GM10266 (cell line): ENCODE results near the gene MAGEA11.
"Not testable (repeated sequence)": the region's sequence is repeated elsewhere in the genome, so short reads cannot be mapped to it uniquely, and the experiment has no call there.

ENCODE experiments used
- DNase-seq: peaks from one replicate; pipeline ENCODE4 v3.0.0; 2012; ENCODE audit errors: extremely low spot score
- CTCF ChIP-seq: IDR thresholded peaks from 2 replicates; pipeline ENCODE4 v1.5.1; 2012; ENCODE audit warnings: mild to moderate bottlenecking, low read depth; ENCODE audit not compliant: control insufficient read depth, insufficient read depth; ENCODE audit errors: missing control alignments

MAGEA11 gene

GRCh38 chrX:149711545-149712236, at the start of gene MAGEA11:
Gene MAGEA11 (plus strand): TSS chrX:149712060. CDS start chrX:149713160, 1,100 bp downstream.
- TF ChIP-seq CTCF = no peak
- no peak for DNase-seq

GRCh38 chrX:149675088-149675487, 36.8 kb upstream of the MAGEA11 start:
- not testable (repeated sequence) for DNase-seq

GRCh38 chrX:149675554-149675953, 36.3 kb upstream of the MAGEA11 start:
- not testable (repeated sequence) for DNase-seq

- DNase-seq = not testable (repeated sequence)
Measured at GRCh38 chrX:149679164-149679678, 32.6 kb upstream of the MAGEA11 start.

GRCh38 chrX:149681182-149681581, 30.7 kb upstream of the MAGEA11 start:
- TF ChIP-seq CTCF = no peak
- DNase-seq = no peak

- no peak for TF ChIP-seq CTCF
- no peak for DNase-seq
Measured at GRCh38 chrX:149682031-149682430, 29.8 kb upstream of the MAGEA11 start.

- no peak for TF ChIP-seq CTCF
- no peak for DNase-seq
Measured at GRCh38 chrX:149682956-149683947, 28.6 kb upstream of the MAGEA11 start.

- no peak for DNase-seq
- TF ChIP-seq CTCF = no peak
Measured at GRCh38 chrX:149683966-149684730, 27.7 kb upstream of the MAGEA11 start.
